MM.1S (cell line): ENCODE measurements around the gene NPHP3.

Experiments
- CTCF ChIP-seq: fragments of 300-600 bp; sonication (generic); IDR thresholded peaks from 2 replicates; pipeline ENCODE4 v1.5.1; 2016; ENCODE audit warnings: antibody characterized with exemption, low read length, mixed read lengths
- EZH2phosphoT487 ChIP-seq: fragments of 300-600 bp; sonication (generic); IDR thresholded peaks from 2 replicates; pipeline ENCODE4 v1.6.1; 2018; ENCODE audit warnings: antibody characterized with exemption, low read length

GRCh38 chr3:132694991-132695390 is 27.2 kb downstream of the NPHP3 start:
- TF ChIP-seq EZH2phosphoT487 (no peak), CTCF (no peak)
